HEK293T (cell line): ENCODE results near the gene RBM27.

Experiments
- CTCF ChIA-PET: fragments of 350-600 bp; formaldehyde crosslinking; extraction: SDS; loops from one replicate; lab custom pipeline; 2021; ENCODE audit warnings: antibody characterized with exemption, inconsistent platforms; lab: Yijun Ruan, JAX
- POLR2A ChIA-PET: fragments of 350-600 bp; formaldehyde crosslinking; extraction: SDS; loops from one replicate; lab custom pipeline; 2020; ENCODE audit warnings: antibody characterized with exemption, inconsistent platforms; lab: Yijun Ruan, JAX
- DNase-seq: peaks from one replicate; pipeline ENCODE4 v3.0.0; 2012; ENCODE audit warnings: mixed read lengths; ENCODE audit errors: extremely low spot score
- ARNT ChIP-seq: fragments of 450-650 bp; IDR thresholded peaks from 2 replicates; pipeline ENCODE4 v1.6.1; 2017; ENCODE audit warnings: mild to moderate bottlenecking
- BHLHE40 ChIP-seq: fragments of 450-650 bp; IDR thresholded peaks from 2 replicates; pipeline ENCODE4 v1.6.1; 2016; ENCODE audit warnings: mild to moderate bottlenecking, moderate library complexity, borderline replicate concordance
- CTBP1 ChIP-seq: fragments of 450-650 bp; IDR thresholded peaks from 2 replicates; pipeline ENCODE4 v1.6.1; 2016; ENCODE audit warnings: borderline replicate concordance
- ELF4 ChIP-seq: fragments of 450-650 bp; IDR thresholded peaks from 2 replicates; pipeline ENCODE4 v1.6.1; 2017; ENCODE audit warnings: antibody characterized with exemption
- FOXA1 ChIP-seq: fragments of 450-650 bp; IDR thresholded peaks from 2 replicates; pipeline ENCODE4 v1.6.1; 2016; ENCODE audit warnings: mild to moderate bottlenecking
- FOXK2 ChIP-seq: fragments of 450-650 bp; IDR thresholded peaks from 2 replicates; pipeline ENCODE4 v1.6.1; 2016; ENCODE audit warnings: mild to moderate bottlenecking
- FOXM1 ChIP-seq: fragments of 450-650 bp; IDR thresholded peaks from 2 replicates; pipeline ENCODE4 v1.6.1; 2017; ENCODE audit warnings: mild to moderate bottlenecking, borderline replicate concordance
- HDGF ChIP-seq: fragments of 450-650 bp; IDR thresholded peaks from 2 replicates; pipeline ENCODE4 v1.6.1; 2017; ENCODE audit warnings: antibody characterized with exemption, borderline replicate concordance
- L3MBTL2 ChIP-seq: fragments of 450-650 bp; conservative IDR thresholded peaks from 2 replicates; pipeline ENCODE4 v1.6.1; 2016; ENCODE audit warnings: mild to moderate bottlenecking
- LEF1 ChIP-seq: fragments of 450-650 bp; IDR thresholded peaks from 2 replicates; pipeline ENCODE4 v1.6.1; 2017; ENCODE audit warnings: mild to moderate bottlenecking, borderline replicate concordance
- NFRKB ChIP-seq: fragments of 450-650 bp; IDR thresholded peaks from 2 replicates; pipeline ENCODE4 v1.6.1; 2016; ENCODE audit warnings: mild to moderate bottlenecking, moderate library complexity
- PKNOX1 ChIP-seq: fragments of 450-650 bp; IDR thresholded peaks from 2 replicates; pipeline ENCODE4 v1.6.1; 2016
- SP1 ChIP-seq: fragments of 450-650 bp; IDR thresholded peaks from 2 replicates; pipeline ENCODE4 v1.6.1; 2017
- SUZ12 ChIP-seq: fragments of 450-650 bp; IDR thresholded peaks from 2 replicates; pipeline ENCODE4 v1.6.1; 2016; ENCODE audit warnings: mild to moderate bottlenecking
- TARDBP ChIP-seq: fragments of 450-650 bp; IDR thresholded peaks from 2 replicates; pipeline ENCODE4 v1.6.1; 2016
- ZNF384 ChIP-seq: fragments of 450-650 bp; IDR thresholded peaks from 2 replicates; pipeline ENCODE4 v1.6.1; 2016

Gene RBM27

GRCh38 chr5:146240951-146241350 lies 37.5 kb downstream of the RBM27 start:
- ChIA-PET POLR2A (no interaction called here), CTCF (no interaction called here)
- TF ChIP-seq FOXK2, result no peak
- no peak for TF ChIP-seq FOXA1
- no peak for TF ChIP-seq SP1
- no peak for TF ChIP-seq CTBP1
- no peak for TF ChIP-seq TARDBP
- no peak for TF ChIP-seq HDGF
- TF ChIP-seq SUZ12, result no peak
- TF ChIP-seq NFRKB, result no peak
- no peak for TF ChIP-seq ELF4
- TF ChIP-seq FOXM1, result no peak
- TF ChIP-seq L3MBTL2, result no peak
- no peak for TF ChIP-seq ARNT
- no peak for TF ChIP-seq PKNOX1
- TF ChIP-seq BHLHE40, result no peak
- TF ChIP-seq LEF1, result no peak
- no peak for DNase-seq

- ChIA-PET POLR2A (no interaction called here), CTCF (no interaction called here)
- no peak for DNase-seq
- TF ChIP-seq FOXA1, result no peak
- no peak for TF ChIP-seq SP1
- no peak for TF ChIP-seq L3MBTL2
- no peak for TF ChIP-seq ARNT
- TF ChIP-seq SUZ12, result no peak
- TF ChIP-seq TARDBP, result no peak
These were observed 39.8 kb downstream of the RBM27 start for GRCh38 chr5:146243247-146243646.

GRCh38 chr5:146248561-146248960 lies 45.2 kb downstream of the RBM27 start:
- CTCF ChIA-PET, result no interaction called here
- TF ChIP-seq SP1 (no peak), TARDBP (no peak), HDGF (no peak), ZNF384 (no peak), FOXA1 (no peak), SUZ12 (no peak), CTBP1 (no peak), ARNT (no peak), PKNOX1 (no peak), BHLHE40 (no peak), FOXK2 (no peak), FOXM1 (no peak), LEF1 (no peak), NFRKB (no peak), ELF4 (no peak), L3MBTL2 (no peak)
- no peak for DNase-seq
- POLR2A ChIA-PET, result no interaction called here

- TF ChIP-seq BHLHE40, result no peak
- no peak for TF ChIP-seq HDGF
- no peak for TF ChIP-seq LEF1
- TF ChIP-seq ELF4, result no peak
- TF ChIP-seq PKNOX1, result no peak
- no peak for TF ChIP-seq SUZ12
- no peak for TF ChIP-seq FOXK2
- no peak for TF ChIP-seq ZNF384
- POLR2A ChIA-PET, result no interaction called here
- CTCF ChIA-PET, result no interaction called here
- no peak for DNase-seq
These were observed 46.4 kb downstream of the RBM27 start for GRCh38 chr5:146249801-146250200.
